Measurements from ENCODE around the gene YKT6.

YKT6 gene

DNA sequence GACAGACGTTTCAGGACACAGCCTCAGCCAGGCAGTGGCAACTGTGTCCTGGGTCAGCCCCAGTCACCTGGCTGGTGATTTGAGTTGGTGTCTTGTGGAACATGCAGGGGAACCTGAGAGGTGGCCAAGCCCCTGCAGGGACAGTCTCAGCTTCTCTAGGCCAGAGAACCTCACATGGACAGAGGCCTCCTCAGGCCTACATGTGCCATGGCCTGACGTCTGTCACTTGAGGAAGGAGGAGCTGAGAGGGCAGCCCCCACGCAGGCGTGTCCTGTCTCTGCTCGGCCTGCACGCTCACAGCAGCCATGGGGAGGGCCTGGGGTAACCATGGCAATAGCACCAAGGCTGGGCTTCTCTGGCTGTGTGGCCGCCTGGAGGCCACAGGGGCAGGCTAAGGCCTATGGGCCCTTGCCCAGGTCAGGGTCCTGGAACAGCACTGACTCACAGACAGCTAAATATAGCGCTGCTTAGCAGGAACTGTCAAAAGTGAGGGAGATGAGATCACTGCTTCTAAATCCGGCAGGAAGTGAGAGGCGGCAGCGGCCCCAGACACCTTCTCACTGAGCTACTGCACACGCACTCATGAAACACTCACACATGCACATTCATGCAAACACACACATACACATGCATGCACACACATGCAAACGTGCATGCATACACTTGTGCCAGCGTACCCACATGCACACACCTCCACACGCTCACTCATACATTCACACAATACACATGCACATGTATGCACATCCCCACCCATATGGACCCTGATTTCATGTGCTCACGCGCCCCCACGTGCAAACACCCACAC lies 57.0 kb downstream of the YKT6 start:
- peak in 26 of 56 donors; percentile 16 to 68 (median 40) for DNase-seq

GRCh38 chr7:44258423-44258760 lies 57.6 kb downstream of the YKT6 start:
- no peak for DNase-seq

- peak in 1 of 56 donors; percentile 37 for DNase-seq
Observed at GRCh38 chr7:44258865-44259546, 58.2 kb downstream of the YKT6 start.

DNA sequence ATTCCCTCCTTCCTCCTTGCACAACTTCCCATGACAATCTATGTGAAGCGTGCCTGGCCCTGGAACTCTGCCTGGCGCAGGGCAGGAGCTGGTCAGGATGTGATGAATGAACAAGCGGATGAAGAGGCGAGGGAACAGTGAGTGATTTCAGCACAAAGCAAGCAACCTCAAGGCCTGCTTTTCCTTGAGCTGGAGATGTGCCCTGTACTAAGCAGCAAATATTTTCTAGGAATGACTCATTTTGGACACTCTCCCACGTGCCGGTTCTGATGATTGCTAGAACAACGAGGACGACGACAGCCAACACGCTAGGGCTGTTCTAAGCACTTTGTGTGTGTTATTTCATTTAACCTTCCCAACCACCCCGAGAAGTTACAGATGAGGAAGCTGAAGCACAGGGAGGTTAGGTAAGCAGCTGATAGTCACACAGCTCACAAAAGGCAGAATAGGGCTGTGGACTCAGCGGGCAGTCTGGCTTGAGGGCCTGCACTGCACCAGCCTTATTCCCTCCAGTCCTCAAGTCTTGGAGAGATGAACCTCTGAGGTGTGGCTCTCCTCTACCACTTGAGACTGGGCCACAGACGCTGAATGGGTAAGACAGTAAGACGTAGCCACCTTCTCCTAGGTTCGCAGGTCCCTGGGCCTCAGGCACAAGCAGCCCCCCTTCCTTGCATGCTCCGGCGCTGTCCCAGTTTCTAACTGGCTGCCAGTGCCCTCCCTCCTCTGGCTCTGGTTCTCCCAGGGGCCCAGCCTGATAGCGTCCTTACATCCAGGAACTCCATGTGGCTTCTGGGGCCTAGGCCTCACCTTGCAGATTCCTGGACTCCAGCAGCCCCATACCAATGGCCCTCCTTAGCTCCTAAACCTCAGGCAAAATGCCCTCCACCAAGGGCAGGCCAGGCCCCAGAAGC lies 59.0 kb downstream of the YKT6 start:
- peak in 22 of 56 donors; percentile 21 to 65 (median 36) for DNase-seq

- DNase-seq: no peak
Observed at GRCh38 chr7:44261240-44261639, 60.5 kb downstream of the YKT6 start.

DNA sequence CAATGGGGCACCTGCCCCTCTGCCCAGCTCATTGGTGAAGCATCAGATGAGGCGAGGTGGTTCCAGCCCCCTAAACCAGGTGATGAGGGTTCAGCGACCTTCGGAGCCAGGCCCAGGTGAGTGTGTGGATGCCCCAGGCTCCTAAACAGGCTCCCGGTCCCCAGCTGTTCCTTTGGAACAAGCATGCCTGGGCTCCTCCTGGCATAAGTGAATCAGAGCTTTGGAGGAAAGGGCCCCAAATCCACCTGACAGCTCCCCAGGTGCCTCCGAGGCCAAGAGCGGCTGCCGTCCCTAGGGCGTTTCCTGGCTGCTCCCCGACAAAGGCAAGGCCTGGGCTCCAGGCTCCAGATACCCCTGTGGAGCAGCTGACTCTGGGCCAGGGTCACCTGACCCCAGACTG lies 61.3 kb downstream of the YKT6 start:
- DNase-seq: no peak

GRCh38 chr7:44263326-44264082 lies 62.7 kb downstream of the YKT6 start:
- DNase-seq: no peak
